ENCODE results near the gene TBC1D22A. TPM values are rescaled to one million over a fixed set of nuclear protein-coding genes. Genes with fewer than 3 reads are reported as not detected.
"Not testable (repeated sequence)": the region's sequence is repeated elsewhere in the genome, so short reads cannot be mapped to it uniquely, and the experiment has no call there.

TBC1D22A gene
- total RNA-seq, 2 donors from 2014 or later, result 31.9 to 43.4 TPM

- no peaks in the 10 kb centered on the region for H3K9me3 Mint-ChIP-seq
- no peak overlapping the region for H3K27ac Mint-ChIP-seq
- no peaks in the 10 kb centered on the region for H3K36me3 Mint-ChIP-seq
- no peak for DNase-seq (ENCODE audit: low spot score)
- no peaks in the 10 kb centered on the region for H3K27me3 Mint-ChIP-seq
- ATAC-seq, result no peak
- H3K4me1 Mint-ChIP-seq (ENCODE audit: low read depth in 2 of 2), result peaks cover 35 to 44% of the 10 kb centered on the region in 2 donors
- no peak overlapping the region for H3K4me3 Mint-ChIP-seq
Measured at GRCh38 chr22:47049078-47049624, 286.7 kb downstream of the TBC1D22A start.

DNA sequence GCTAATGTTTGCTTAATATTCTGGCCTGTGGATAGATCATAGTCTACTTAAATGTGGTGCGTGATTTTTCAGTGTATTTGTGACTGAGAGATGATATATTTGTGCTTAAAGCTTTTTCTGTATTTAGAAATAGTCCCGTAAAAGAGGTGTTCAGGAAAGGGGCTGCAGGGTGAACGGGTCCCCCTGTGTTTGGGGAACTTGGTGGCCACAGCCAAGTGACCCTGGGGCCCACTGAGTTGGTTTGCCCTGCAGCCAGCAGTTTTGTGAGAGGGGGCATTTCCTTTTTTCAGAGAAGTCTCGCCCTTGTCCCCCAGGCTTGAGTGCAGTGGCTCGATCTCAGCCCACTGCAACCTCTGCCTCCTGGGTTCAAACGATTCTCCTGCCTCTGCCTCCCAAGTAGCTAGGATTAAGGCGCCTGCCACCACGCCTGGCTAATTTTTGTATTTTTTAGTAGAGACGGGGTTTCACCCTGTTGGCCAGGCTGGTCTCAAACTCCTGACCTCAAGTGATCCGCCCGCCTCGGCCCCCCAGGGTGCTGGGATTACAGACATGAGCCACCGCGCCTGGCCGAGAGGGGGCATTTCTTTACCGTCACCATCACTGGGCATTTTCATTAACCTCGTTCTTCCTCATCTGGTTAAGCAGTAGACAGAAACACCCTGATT, 287.4 kb downstream of the TBC1D22A start:
- H3K9me3 Mint-ChIP-seq; H3K36me3 Mint-ChIP-seq; H3K27me3 Mint-ChIP-seq; ATAC-seq; H3K27ac Mint-ChIP-seq; DNase-seq (ENCODE audit: low spot score); H3K4me3 Mint-ChIP-seq: not testable (repeated sequence)
- H3K4me1 Mint-ChIP-seq (ENCODE audit: low read depth in 2 of 2), result peaks cover 29 to 42% of the 10 kb centered on the region in 2 donors

GRCh38 chr22:47050401-47051051, 288.1 kb downstream of the TBC1D22A start:
- H3K36me3 Mint-ChIP-seq, result no peaks in the 10 kb centered on the region
- DNase-seq (ENCODE audit: low spot score) (peak; percentile 35), ATAC-seq (no peak)
- H3K4me3 Mint-ChIP-seq, result no peak overlapping the region
- no peak overlapping the region for H3K27ac Mint-ChIP-seq
- no peaks in the 10 kb centered on the region for H3K9me3 Mint-ChIP-seq
- H3K4me1 Mint-ChIP-seq (ENCODE audit: low read depth in 2 of 2), result peaks cover 33 to 47% of the 10 kb centered on the region in 2 donors
- no peaks in the 10 kb centered on the region for H3K27me3 Mint-ChIP-seq

DNA sequence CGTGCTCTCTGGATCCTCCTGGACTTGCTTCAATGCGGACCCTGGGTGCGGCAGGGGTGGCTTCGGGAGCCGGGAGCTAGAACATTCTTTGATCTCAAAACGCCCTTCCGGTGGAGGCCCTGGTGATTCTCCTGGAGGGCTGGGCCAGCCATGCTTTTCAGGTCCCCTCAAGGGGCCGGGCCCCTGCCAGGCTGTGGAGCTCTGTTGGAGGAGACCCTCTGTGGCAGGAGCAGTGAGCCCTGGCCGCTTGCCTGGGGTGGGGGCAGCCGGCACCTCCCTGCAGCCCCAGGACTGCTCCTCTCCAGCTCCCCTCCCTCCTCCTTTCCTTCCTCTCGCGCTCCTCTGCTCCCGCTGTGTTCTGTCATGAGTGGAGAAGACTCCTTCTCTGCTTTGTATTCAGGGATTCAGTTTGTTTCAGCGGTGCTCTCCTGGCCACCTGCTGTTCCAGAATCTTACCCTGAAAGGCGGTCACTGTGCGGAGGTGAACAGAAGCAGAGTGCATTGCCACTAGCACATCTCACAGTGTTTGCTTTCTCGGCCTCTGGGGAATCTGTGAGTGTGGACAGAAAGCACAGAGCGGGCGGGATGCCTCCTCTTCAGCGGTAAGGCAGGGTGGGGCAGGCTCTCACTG, 289.1 kb downstream of the TBC1D22A start:
- DNase-seq (ENCODE audit: low spot score) (peak; percentile 46), ATAC-seq (no peak)
- H3K36me3 Mint-ChIP-seq, result no peaks in the 10 kb centered on the region
- H3K4me3 Mint-ChIP-seq, result no peak overlapping the region
- H3K9me3 Mint-ChIP-seq, result no peaks in the 10 kb centered on the region
- no peak overlapping the region for H3K27ac Mint-ChIP-seq
- H3K4me1 Mint-ChIP-seq (ENCODE audit: low read depth in 2 of 2), result peaks cover 33 to 47% of the 10 kb centered on the region in 2 donors
- no peaks in the 10 kb centered on the region for H3K27me3 Mint-ChIP-seq

GRCh38 chr22:47052236-47053012, 290.0 kb downstream of the TBC1D22A start:
- no peak for ATAC-seq
- Mint-ChIP-seq H3K27ac (peak overlapping the region in 1 of 2 donors; percentile 82), H3K36me3 (no peaks in the 10 kb centered on the region)

GRCh38 chr22:47053013-47053725, 290.7 kb downstream of the TBC1D22A start:
- H3K4me3 Mint-ChIP-seq, result no peak overlapping the region
- peaks cover 21 to 37% of the 10 kb centered on the region in 2 donors for H3K4me1 Mint-ChIP-seq (ENCODE audit: low read depth in 2 of 2)
- no peak for DNase-seq (ENCODE audit: low spot score)
- no peak for ATAC-seq
- H3K27ac Mint-ChIP-seq, result peak overlapping the region in 1 of 2 donors; percentile 82
- no peaks in the 10 kb centered on the region for H3K27me3 Mint-ChIP-seq
- no peaks in the 10 kb centered on the region for H3K36me3 Mint-ChIP-seq
- no peaks in the 10 kb centered on the region for H3K9me3 Mint-ChIP-seq

More at GRCh38 chr22:47052236-47053012, 290.0 kb downstream of the TBC1D22A start:
- Mint-ChIP-seq H3K27me3 (no peaks in the 10 kb centered on the region), H3K9me3 (no peaks in the 10 kb centered on the region), H3K4me3 (no peak overlapping the region), H3K4me1 (ENCODE audit: low read depth in 2 of 2) (peaks cover 27 to 41% of the 10 kb centered on the region in 2 donors)
- DNase-seq (ENCODE audit: low spot score), result no peak

DNA sequence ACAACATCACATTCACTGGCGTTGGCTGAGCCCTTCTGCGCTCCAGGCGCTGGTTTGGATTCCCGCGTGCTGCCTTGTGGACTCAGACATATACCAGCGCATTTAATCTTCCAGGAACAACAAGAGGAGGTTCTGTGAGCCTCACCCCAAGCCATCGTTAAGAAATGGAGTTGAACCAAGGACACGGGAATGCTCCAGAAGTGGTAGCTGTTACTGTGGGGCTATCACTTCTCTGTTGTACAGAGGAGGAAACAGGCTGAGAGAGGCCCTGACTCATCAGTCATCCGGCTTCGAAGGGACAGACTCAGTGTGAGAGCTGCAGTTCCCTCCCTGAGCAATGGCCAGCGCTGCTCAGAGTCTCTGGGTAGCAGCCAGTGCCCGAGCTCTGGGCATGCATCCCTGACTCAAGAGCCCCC, 291.3 kb downstream of the TBC1D22A start:
- H3K36me3 Mint-ChIP-seq, result no peaks in the 10 kb centered on the region
- peaks cover 21 to 40% of the 10 kb centered on the region in 2 donors for H3K4me1 Mint-ChIP-seq (ENCODE audit: low read depth in 2 of 2)
- ATAC-seq (no peak), DNase-seq (ENCODE audit: low spot score) (peak; percentile 42)
- no peaks in the 10 kb centered on the region for H3K9me3 Mint-ChIP-seq
- H3K4me3 Mint-ChIP-seq, result no peak overlapping the region
- peak overlapping the region in 1 of 2 donors; percentile 82 for H3K27ac Mint-ChIP-seq
- no peaks in the 10 kb centered on the region for H3K27me3 Mint-ChIP-seq

DNA sequence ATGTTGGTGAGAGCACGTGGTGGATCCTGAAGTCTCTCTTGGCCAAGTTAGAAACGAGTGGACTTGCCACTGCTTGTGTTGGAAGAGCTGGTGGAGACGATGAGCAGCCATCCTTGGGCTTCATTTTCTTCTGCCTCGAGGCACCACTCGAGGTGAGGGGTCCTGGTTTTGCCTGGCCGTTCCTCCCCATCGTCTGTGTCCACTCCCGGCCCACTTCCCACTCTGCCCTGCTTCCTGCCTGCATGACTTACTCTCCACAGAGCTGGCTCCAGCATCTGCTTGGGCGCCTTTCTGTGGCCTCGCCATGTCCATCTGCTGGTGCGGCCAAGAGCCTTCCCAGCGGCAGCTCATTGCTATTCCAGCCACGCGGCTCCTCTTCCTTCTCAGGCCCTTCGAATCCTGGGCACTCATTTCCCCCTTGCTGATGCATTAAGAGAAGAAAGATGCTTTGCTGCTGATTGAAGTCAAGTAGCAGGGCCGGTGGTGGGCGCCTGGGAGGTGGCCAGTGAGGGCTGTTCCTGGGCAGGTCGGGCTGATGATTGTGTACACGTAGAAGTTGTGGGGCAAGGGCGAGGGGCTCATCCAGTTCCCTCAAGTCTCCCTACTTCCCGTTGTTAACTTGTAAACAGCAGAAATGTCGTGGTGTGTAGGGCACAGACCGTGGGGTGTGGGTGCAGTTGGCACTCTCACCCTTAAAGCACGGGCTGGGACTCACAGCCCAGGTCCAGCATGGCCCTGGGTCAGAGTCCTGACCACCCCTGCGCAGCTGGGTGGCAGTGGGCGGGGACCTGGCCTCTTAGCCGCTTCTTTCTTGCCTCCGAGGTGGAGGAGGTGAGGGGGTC, 292.0 kb downstream of the TBC1D22A start:
- Mint-ChIP-seq H3K27me3 (no peaks in the 10 kb centered on the region), H3K4me3 (no peak overlapping the region), H3K27ac (no peak overlapping the region), H3K36me3 (no peaks in the 10 kb centered on the region), H3K9me3 (no peaks in the 10 kb centered on the region), H3K4me1 (ENCODE audit: low read depth in 2 of 2) (peaks cover 16 to 39% of the 10 kb centered on the region in 2 donors)
- DNase-seq (ENCODE audit: low spot score), result no peak
- no peak for ATAC-seq

DNA sequence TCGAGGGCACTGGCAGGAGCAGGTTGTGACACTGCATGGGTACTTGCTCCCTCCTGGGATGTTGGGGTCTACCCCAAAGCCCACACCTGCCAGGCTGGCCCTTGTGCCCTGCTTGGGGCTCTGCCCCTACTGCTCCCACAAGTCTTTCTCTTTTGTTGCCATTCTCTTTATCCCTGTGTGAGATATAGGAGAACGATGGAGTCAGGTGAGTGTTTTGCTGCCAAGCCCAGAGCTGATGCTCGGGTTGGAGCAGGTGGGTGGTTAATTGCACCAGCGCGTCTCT, 292.6 kb downstream of the TBC1D22A start:
- Mint-ChIP-seq H3K27ac (no peak overlapping the region), H3K9me3 (no peaks in the 10 kb centered on the region), H3K27me3 (no peaks in the 10 kb centered on the region), H3K4me1 (ENCODE audit: low read depth in 2 of 2) (peaks cover 12 to 37% of the 10 kb centered on the region in 2 donors), H3K4me3 (no peak overlapping the region), H3K36me3 (no peaks in the 10 kb centered on the region)
- DNase-seq (ENCODE audit: low spot score) (no peak), ATAC-seq (no peak)

- peaks cover 12 to 34% of the 10 kb centered on the region in 2 donors for H3K4me1 Mint-ChIP-seq (ENCODE audit: low read depth in 2 of 2)
- H3K27me3 Mint-ChIP-seq, result no peaks in the 10 kb centered on the region
- no peak overlapping the region for H3K27ac Mint-ChIP-seq
- H3K4me3 Mint-ChIP-seq, result no peak overlapping the region
- no peaks in the 10 kb centered on the region for H3K9me3 Mint-ChIP-seq
- no peaks in the 10 kb centered on the region for H3K36me3 Mint-ChIP-seq
- ATAC-seq, result no peak
- DNase-seq (ENCODE audit: low spot score), result no peak
Measured at GRCh38 chr22:47055461-47055860, 293.0 kb downstream of the TBC1D22A start.

- Mint-ChIP-seq H3K27me3 (no peaks in the 10 kb centered on the region), H3K27ac (no peak overlapping the region), H3K36me3 (no peaks in the 10 kb centered on the region), H3K9me3 (no peaks in the 10 kb centered on the region), H3K4me3 (no peak overlapping the region), H3K4me1 (ENCODE audit: low read depth in 2 of 2) (peaks cover 12 to 34% of the 10 kb centered on the region in 2 donors)
- no peak for DNase-seq (ENCODE audit: low spot score)
- ATAC-seq, result no peak
Measured at GRCh38 chr22:47055921-47056320, 293.5 kb downstream of the TBC1D22A start.

DNA sequence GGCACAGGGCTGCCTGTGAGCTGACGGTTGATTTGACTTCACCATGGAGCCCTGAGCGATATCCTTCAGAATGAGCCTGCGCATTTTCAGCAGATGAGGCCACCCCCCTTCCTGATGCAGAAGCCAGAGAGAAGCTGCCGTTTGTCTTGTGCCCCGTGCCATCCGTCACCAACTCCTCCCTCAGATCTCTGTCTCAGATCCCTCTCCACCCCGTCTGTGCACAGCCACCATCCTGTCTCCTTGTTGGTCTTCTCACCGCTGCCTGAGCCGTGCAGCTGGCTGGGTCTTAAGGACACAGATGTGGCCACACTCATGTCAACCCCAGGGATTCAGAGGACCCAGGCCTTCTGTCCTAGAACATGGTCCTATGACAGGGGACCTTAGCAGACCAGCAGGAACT, 293.9 kb downstream of the TBC1D22A start:
- peaks cover 13 to 37% of the 10 kb centered on the region in 2 donors for H3K4me1 Mint-ChIP-seq (ENCODE audit: low read depth in 2 of 2)
- H3K27ac Mint-ChIP-seq, result no peak overlapping the region
- no peaks in the 10 kb centered on the region for H3K36me3 Mint-ChIP-seq
- DNase-seq (ENCODE audit: low spot score) (no peak), ATAC-seq (no peak)
- H3K4me3 Mint-ChIP-seq, result no peak overlapping the region
- H3K27me3 Mint-ChIP-seq, result no peaks in the 10 kb centered on the region
- no peaks in the 10 kb centered on the region for H3K9me3 Mint-ChIP-seq
